Rectal smooth muscle tissue (tissue), 1 donor: ENCODE results near the gene DLD.
A peak's percentile ranks its signal among the peaks of the same experiment; 100 is the strongest.
"Not testable (repeated sequence)": the region's sequence is repeated elsewhere in the genome, so short reads cannot be mapped to it uniquely, and the experiment has no call there.

Experiments used
- H3K27ac ChIP-seq: one replicate; pipeline ENCODE4 v1.7.0; 2013; ENCODE audit warnings: low read depth, low read length, inconsistent platforms
- H3K27me3 ChIP-seq: one replicate; pipeline ENCODE4 v1.7.0; 2013; ENCODE audit warnings: low read length; ENCODE audit not compliant: control insufficient read depth, insufficient read depth
- H3K36me3 ChIP-seq: one replicate; pipeline ENCODE4 v1.7.0; 2013; ENCODE audit warnings: low read length; ENCODE audit not compliant: control insufficient read depth, insufficient read depth
- H3K4me1 ChIP-seq: one replicate; pipeline ENCODE4 v1.7.0; 2013; ENCODE audit warnings: low read length; ENCODE audit not compliant: control insufficient read depth, insufficient read depth
- H3K4me3 ChIP-seq: one replicate; pipeline ENCODE4 v1.7.0; 2013; ENCODE audit warnings: low read length
- H3K9ac ChIP-seq: one replicate; pipeline ENCODE4 v1.7.0; 2013; ENCODE audit warnings: low read length

DLD gene

DNA sequence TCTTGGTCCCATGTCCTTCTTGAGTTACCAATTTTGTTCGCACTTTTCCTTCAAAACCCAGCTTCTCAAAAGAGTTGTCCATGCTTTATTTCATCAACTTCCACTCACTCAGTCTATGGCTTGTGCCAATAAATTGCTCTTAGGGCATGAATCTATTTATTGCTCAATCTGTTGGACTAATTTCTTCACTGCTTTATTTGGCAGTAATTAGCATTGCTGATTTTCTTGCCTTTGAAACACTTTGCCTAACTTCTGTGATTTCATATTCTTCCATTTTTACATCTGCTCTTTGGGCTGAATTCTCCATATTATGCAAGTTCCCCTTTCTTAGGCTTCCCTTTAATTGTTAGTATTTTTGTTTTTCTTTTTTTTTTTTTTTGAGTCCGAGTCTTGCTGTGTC, 16.8 kb downstream of the DLD start:
- Histone ChIP-seq H3K4me1 (no peaks in the 10 kb centered on the region), H3K27ac (no peak overlapping the region), H3K36me3 (peaks cover 31% of the 10 kb centered on the region), H3K4me3 (no peak overlapping the region), H3K9ac (no peak overlapping the region), H3K27me3 (no peaks in the 10 kb centered on the region)

DNA sequence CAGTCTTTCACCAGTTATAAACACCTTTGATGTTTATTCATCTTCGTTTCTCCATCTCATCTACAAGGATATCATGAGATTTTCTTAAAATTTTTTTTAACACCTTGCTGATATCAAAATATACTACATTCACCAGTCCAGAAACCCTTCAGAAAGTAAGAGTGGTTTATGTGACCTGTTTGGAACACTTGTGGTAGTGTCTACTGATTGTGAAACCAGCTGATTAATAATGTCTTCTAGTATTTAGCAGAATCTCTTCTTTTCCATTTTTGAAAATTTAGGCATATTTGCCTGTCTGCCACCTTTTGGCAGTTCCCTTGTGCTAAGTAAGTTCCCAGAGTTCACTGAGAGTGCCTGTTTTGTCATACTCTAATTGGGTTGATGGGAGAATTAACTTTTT, 18.5 kb downstream of the DLD start:
- Histone ChIP-seq H3K27me3 (no peaks in the 10 kb centered on the region), H3K36me3 (peaks cover 23% of the 10 kb centered on the region), H3K9ac (no peak overlapping the region), H3K27ac (no peak overlapping the region), H3K4me1 (no peaks in the 10 kb centered on the region), H3K4me3 (no peak overlapping the region)

DNA sequence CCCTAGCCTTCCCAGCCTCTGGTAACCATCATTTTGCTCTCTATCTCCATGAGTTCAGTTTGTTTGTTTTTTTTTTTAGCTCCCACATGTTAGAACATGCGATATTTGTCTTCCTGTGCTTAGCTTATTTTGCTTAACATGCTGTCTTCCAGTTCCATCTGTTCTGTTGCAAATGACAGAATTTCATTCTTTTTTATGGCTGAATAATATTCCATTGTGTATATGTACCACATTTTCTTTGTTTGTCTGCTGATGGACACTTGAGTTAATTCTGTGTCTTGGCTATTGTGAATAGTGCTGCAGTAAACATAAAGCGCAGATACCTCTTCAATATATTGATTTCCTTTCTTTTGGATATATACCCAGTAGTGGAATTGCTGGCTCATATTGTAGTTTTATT, 21.0 kb downstream of the DLD start:
- no peaks in the 10 kb centered on the region for H3K4me1 ChIP-seq

DNA sequence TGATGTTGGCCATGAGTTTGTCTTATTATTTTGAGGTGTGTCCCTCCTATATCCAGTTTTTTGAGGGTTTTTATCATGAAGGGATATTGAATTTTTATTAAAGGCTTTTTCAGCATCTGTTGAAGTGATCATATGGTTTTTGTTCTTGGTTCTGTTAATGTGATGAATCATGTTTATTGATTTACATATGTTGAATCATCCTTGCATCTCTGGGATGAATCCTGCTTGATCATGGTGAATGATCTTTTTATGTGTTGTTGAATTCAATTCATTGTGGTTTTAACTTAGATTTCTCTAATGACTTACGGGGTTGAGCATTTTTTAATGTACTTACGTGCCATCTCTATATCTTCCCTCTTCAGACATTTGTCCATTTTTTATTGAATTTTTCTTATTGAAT, 22.9 kb downstream of the DLD start:
- no peak overlapping the region for H3K27ac ChIP-seq
- no peaks in the 10 kb centered on the region for H3K27me3 ChIP-seq
- peaks cover 4% of the 10 kb centered on the region for H3K4me1 ChIP-seq
- no peak overlapping the region for H3K9ac ChIP-seq
- H3K36me3 ChIP-seq: peaks cover 18% of the 10 kb centered on the region
- H3K4me3 ChIP-seq: no peak overlapping the region

More for the DNA sequence above, 21.0 kb downstream of the DLD start:
- no peak overlapping the region for H3K27ac ChIP-seq
- no peaks in the 10 kb centered on the region for H3K27me3 ChIP-seq
- H3K4me3 ChIP-seq: no peak overlapping the region
- H3K36me3 ChIP-seq: peaks cover 15% of the 10 kb centered on the region
- no peak overlapping the region for H3K9ac ChIP-seq

DNA sequence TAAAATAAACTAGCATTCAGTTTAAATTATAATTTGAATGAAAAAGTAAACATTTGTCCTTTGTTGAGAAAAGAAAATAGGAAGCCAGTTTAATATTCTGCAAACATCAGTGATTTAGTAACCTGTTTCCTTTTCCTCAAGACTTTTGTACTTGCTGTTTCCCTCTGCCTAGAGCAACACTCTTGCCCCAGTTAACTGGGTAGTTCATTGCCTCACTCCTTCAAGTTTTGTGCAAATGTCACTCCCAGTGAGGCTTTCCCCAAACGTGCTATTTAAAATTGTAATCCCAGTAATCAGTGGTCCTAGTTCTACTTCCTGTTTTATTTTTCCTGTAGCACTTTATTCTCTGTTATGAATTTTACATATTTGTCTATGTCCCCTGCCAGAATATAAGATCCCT, 23.8 kb downstream of the DLD start:
- no peak overlapping the region for H3K9ac ChIP-seq
- no peak overlapping the region for H3K4me3 ChIP-seq
- H3K27ac ChIP-seq: no peak overlapping the region
- H3K4me1 ChIP-seq: peaks cover 4% of the 10 kb centered on the region
- no peaks in the 10 kb centered on the region for H3K27me3 ChIP-seq
- H3K36me3 ChIP-seq: peaks cover 16% of the 10 kb centered on the region

DNA sequence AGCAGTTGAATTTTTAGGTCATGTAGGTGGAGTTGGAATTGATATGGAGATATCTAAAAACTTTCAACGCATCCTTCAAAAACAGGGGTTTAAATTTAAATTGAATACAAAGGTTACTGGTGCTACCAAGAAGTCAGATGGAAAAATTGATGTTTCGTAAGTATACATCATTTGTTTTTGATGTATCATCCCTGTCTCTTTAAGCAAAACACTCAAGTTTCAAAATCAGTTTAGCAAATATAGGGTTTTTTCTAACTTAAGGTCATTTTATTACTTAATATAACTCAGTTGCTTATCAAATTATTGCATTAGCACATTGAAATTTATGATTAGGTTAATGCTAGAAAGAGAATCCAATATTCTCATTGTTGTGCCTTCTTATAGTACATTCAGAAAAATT, 24.6 kb downstream of the DLD start:
- Histone ChIP-seq H3K27me3 (no peaks in the 10 kb centered on the region), H3K4me3 (no peak overlapping the region), H3K4me1 (peaks cover 9% of the 10 kb centered on the region), H3K36me3 (peaks cover 17% of the 10 kb centered on the region), H3K27ac (no peak overlapping the region), H3K9ac (no peak overlapping the region)

DNA sequence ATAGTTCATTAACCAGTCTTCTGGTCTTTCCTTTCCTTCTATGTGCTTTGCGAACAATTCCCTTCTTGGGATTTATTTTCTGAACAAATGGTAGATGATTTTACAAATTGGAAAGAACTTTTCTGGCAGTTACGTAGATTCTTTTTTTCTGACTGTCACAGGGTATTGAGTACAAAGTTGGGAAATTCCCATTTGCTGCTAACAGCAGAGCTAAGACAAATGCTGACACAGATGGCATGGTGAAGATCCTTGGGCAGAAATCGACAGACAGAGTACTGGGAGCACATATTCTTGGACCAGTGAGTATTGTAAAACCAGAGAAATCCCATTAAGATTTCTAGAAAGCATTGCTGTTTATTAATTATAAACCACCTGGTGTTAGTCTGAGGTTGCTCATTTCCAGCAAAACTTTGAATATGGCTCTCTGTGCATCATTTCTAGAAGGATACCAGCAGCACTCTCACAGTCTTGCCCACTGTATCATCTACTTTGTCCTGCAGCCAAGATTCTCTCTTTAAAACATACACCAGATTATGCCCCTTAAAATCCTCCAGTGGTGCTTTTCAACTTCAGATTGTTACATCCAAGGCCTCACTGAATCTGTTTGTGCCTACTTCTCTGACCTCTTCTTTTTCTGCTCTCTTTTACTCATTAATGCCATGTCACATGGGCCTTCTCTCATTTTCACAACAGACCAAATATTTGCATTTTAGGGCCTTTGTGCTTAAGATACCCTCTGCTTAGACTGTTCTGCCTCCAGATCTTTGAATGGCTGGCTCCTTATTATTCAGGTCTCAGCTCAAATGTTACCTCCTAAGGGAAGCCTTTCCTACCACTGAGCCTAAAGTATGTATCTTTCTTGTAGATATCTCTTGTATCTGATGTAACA, 27.0 kb downstream of the DLD start:
- peaks cover 14% of the 10 kb centered on the region for H3K4me1 ChIP-seq
- H3K27ac ChIP-seq: peak overlapping the region; percentile 40
- H3K27me3 ChIP-seq: no peaks in the 10 kb centered on the region
- H3K9ac ChIP-seq: no peak overlapping the region
- H3K36me3 ChIP-seq: peaks cover 16% of the 10 kb centered on the region
- no peak overlapping the region for H3K4me3 ChIP-seq

DNA sequence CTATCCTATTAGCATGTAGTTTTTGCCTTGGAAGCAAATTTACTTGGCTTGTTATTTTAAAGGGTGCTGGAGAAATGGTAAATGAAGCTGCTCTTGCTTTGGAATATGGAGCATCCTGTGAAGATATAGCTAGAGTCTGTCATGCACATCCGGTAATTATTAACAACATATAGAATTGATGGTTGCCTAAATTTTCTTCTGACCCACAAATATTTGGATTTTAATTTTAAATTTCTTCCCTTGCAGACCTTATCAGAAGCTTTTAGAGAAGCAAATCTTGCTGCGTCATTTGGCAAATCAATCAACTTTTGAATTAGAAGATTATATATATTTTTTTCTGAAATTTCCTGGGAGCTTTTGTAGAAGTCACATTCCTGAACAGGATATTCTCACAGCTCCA, 28.0 kb downstream of the DLD start:
- Histone ChIP-seq H3K36me3 (peaks cover 16% of the 10 kb centered on the region), H3K4me1 (peaks cover 18% of the 10 kb centered on the region), H3K4me3 (no peak overlapping the region), H3K9ac (no peak overlapping the region), H3K27me3 (no peaks in the 10 kb centered on the region), H3K27ac (no peak overlapping the region)

DNA sequence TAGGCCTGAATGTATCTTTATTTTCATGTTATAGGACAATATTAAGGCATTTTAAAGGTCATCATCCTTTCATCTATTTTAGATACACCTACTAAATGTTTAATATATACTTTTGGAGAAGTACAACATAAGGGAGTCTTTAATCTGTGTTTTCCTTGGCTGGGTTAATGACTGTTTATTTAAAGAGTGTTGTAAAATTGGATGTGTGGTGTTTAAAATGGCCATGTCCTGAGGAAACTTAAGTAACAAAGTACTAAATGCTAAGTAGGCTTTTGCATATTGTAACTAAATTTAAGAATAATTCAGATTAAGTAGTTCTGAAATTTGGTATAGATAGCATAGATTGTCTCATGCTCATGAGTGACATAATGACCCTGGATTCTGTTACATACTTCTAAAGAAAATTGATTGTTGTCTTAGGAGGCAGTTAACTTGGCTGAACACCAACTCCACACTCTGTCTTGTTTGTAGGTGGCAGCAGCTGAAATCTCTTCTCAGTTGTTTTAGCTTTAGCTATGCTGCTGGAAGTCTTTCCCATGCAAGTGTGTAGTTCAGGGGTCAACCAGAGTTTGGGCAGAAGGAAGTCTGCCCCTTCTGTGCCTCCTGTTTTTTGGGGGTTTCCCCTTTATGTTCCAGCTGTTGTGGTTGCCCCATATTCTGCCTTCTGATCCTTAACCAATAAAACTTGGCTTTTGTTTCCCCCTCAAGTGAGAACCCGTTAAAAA, 29.2 kb downstream of the DLD start:
- Histone ChIP-seq H3K36me3 (peaks cover 16% of the 10 kb centered on the region), H3K4me3 (no peak overlapping the region), H3K27ac (peak overlapping the region; percentile 57), H3K4me1 (peaks cover 24% of the 10 kb centered on the region), H3K27me3 (no peaks in the 10 kb centered on the region), H3K9ac (no peak overlapping the region)

DNA sequence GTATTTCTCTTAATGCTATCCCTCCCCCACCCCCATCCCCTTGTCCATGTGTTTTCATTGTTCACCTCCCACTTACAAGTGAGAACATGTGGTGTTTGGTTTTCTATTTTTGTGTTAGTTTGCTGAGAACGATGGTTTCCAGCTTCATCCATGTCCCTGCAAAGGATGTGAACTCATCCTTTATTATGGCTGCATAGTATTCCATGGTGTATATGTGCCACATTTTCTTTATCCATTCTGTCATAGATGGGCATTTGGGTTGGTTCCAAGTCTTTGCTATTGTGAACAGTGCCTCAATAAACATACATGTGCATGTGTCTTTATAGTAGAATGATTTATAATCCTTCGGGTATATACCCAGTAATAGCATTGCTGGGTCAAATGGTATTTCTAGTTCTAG, 30.8 kb downstream of the DLD start:
- not testable (repeated sequence) for H3K27me3 ChIP-seq, H3K9ac ChIP-seq, H3K27ac ChIP-seq, H3K4me3 ChIP-seq
- Histone ChIP-seq H3K36me3 (peaks cover 19% of the 10 kb centered on the region), H3K4me1 (peaks cover 24% of the 10 kb centered on the region)

DNA sequence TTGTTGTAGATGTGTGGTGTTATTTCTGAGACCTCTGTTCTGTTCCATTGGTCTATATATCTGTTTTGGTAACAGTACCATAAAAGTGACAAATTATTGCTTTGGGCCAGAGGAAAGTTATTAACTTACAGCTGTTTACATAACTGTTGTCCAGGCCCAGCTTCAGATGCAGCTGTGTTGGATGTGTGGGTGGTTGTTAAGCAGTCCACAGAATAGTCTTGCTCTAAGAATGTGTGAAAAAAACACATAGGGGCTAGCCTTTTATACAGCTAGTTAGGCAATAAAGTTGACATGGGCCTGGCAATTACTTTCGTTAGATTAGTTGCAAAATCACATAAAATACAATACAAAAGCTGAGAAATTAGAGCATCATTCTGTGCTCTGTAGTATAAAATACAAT, 31.9 kb downstream of the DLD start:
- Histone ChIP-seq H3K4me1 (peaks cover 23% of the 10 kb centered on the region), H3K36me3 (peaks cover 21% of the 10 kb centered on the region), H3K27ac (peak overlapping the region; percentile 57), H3K4me3 (no peak overlapping the region), H3K9ac (no peak overlapping the region), H3K27me3 (no peaks in the 10 kb centered on the region)

DNA sequence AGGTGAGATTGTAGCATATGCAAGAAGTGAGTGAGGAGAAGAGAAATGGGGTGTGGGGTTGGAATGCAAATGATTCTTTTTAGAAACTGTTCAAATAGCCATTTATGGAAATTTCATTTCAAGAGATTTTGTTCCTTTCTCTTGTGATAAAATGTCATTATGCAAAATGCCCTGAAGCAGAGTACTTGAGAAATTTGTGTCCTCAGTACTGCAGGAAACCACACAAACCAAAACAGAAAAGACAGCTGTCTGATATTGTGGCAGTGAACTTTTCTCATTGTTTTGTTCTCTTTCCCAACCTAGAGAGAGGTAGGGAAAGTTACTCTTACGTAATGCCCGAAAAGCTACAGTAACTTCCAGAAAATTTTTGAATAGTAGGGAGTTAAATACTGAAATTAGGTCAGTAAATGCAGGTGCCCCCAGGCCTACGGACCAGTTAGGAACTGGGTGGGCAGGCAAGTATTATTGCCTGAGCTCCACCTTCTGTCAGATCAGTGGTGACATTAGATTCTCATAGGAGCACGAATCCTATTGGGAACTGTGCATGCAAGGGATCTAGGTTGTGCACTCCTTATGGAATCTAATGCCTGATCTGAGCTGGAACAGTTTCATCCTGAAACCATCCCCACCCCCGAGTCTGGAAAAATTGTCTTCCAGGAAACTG, 34.0 kb downstream of the DLD start:
- Histone ChIP-seq H3K9ac (no peak overlapping the region), H3K36me3 (peaks cover 17% of the 10 kb centered on the region), H3K4me1 (peaks cover 20% of the 10 kb centered on the region), H3K27ac (peak overlapping the region; percentile 12), H3K27me3 (no peaks in the 10 kb centered on the region), H3K4me3 (no peak overlapping the region)
